Spleen (tissue), 7 donors: ENCODE results near the gene GPBP1.

Experiments used
- POLR2AphosphoS5 ChIP-seq, 3 donors: sonication (generic); formaldehyde crosslinking; IDR thresholded peaks; one replicate each; pipeline ENCODE4 v1.5.1; 2017; ENCODE audit warnings: antibody characterized with exemption in 3 of 3
- TF ChIP-seq, protein P1 (sequence below), 11 experiments: fragments of 200-600 bp in 7 of 11; fragments of 450-650 bp in 4 of 11; sonication (generic) in 4 of 11; IDR thresholded peaks in 8 of 11; conservative IDR thresholded peaks in 3 of 11; 1 replicate in 7 of 11; 2 replicates in 4 of 11; pipeline versions ENCODE4 v1.4.0 to v1.8.0; 2016 to 2021; ENCODE audit warnings: antibody characterized with exemption in 11 of 11, inconsistent platforms in 4 of 11, mild to moderate bottlenecking in 1 of 11
- donor health status: DM: no; HTN: no; CAD: no; lungs with moderate emphysema.
- donor health status: DM: no; HTN: no; CAD: no.
- donor health status: DM: no; HTN: no; CAD: no.

DNA sequence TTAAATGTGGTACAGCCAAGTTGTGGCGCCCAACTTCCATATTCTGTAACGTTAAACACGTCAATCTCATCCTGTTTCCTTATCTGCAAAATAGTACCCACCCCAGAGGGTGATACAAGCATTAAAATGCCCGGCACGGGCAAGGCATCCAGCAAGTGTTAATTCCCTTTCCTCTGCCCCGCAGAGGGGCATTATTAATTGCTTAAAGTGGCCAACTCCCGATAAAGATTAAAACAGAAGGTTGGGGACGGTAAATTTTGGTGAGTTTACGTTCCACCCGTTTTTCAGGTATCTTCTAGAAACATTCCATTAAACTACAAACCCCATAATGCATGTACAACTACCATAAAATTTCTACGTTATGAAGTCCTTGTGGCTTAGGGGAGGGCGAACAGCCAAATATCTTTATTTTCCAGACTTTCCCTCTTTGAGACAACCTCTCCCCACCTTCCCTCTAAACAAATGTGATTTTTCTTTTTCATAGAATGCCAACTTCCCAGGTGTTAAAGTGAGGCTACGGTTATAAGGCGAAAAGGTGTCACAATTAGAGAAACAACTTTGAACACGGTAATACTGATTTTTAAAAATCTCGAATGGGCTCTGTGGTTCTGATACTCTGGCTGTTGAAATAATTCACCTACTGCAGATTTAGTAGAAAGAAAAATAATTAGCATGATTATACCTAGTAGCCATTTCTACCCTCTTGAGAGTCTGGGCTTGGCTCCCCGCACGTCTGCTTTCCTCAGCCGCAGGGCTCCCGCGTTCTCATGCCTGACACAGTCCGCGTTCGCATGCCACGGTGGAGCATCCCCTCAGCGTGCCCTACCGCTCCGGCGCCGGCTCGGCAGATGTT lies 1.2 kb upstream of the GPBP1 start:
- TF ChIP-seq, protein P1, sequence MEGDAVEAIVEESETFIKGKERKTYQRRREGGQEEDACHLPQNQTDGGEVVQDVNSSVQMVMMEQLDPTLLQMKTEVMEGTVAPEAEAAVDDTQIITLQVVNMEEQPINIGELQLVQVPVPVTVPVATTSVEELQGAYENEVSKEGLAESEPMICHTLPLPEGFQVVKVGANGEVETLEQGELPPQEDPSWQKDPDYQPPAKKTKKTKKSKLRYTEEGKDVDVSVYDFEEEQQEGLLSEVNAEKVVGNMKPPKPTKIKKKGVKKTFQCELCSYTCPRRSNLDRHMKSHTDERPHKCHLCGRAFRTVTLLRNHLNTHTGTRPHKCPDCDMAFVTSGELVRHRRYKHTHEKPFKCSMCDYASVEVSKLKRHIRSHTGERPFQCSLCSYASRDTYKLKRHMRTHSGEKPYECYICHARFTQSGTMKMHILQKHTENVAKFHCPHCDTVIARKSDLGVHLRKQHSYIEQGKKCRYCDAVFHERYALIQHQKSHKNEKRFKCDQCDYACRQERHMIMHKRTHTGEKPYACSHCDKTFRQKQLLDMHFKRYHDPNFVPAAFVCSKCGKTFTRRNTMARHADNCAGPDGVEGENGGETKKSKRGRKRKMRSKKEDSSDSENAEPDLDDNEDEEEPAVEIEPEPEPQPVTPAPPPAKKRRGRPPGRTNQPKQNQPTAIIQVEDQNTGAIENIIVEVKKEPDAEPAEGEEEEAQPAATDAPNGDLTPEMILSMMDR (IDR thresholded peaks at IDR 0.05 in 8 of 11, conservative IDR thresholded peaks at IDR 0.05 in 3 of 11): no peak
- peak in 1 of 3 donors; percentile 68 for TF ChIP-seq POLR2AphosphoS5 (IDR thresholded peaks at IDR 0.05)
